Mesendoderm (in vitro differentiated cells): ENCODE measurements around the gene NDUFA13.

ENCODE experiments used
- DNase-seq: peaks from one replicate; pipeline ENCODE4 v3.0.0; 2013
- H2AK5ac ChIP-seq: 2 replicates; pipeline ENCODE4 v1.6.1; 2013; ENCODE audit warnings: low read length, inconsistent platforms
- H2BK120ac ChIP-seq: 2 replicates; pipeline ENCODE4 v1.6.1; 2013; ENCODE audit warnings: low read depth, mild to moderate bottlenecking, low read length, moderate library complexity, mixed read lengths
- H2BK15ac ChIP-seq: replicated peaks from 2 replicates; pipeline ENCODE4 v1.6.1; 2013; ENCODE audit warnings: low read depth, mild to moderate bottlenecking, moderate library complexity
- H2BK5ac ChIP-seq: 2 replicates; pipeline ENCODE4 v1.6.1; 2013; ENCODE audit warnings: low read length, inconsistent platforms
- H3K18ac ChIP-seq: 2 replicates; pipeline ENCODE4 v1.6.1; 2013; ENCODE audit warnings: mild to moderate bottlenecking, low read length, mixed read lengths
- H3K23ac ChIP-seq: one replicate; pipeline ENCODE4 v1.6.1; 2013; ENCODE audit warnings: low read length
- H3K27ac ChIP-seq: 2 replicates; pipeline ENCODE4 v1.5.1; 2013; ENCODE audit warnings: low read depth, mild to moderate bottlenecking, inconsistent platforms, low read length, moderate library complexity
- H3K27me3 ChIP-seq: 2 replicates; pipeline ENCODE4 v1.6.1; 2013; ENCODE audit warnings: low read length, control low read depth, mild to moderate bottlenecking, inconsistent platforms; ENCODE audit not compliant: insufficient read depth, poor library complexity
- H3K36me3 ChIP-seq: 2 replicates; pipeline ENCODE4 v1.6.1; 2013; ENCODE audit warnings: low read length, inconsistent platforms; ENCODE audit not compliant: control insufficient read depth, insufficient read depth
- H3K4ac ChIP-seq: one replicate; pipeline ENCODE4 v1.6.1; 2013; ENCODE audit warnings: low read depth, mild to moderate bottlenecking, low read length, moderate library complexity
- H3K4me1 ChIP-seq: 2 replicates; pipeline ENCODE4 v1.6.1; 2013; ENCODE audit warnings: low read depth, low read length, inconsistent platforms; ENCODE audit not compliant: control insufficient read depth
- H3K4me2 ChIP-seq: 2 replicates; pipeline ENCODE4 v1.6.1; 2013; ENCODE audit warnings: low read length
- H3K4me3 ChIP-seq: 2 replicates; pipeline ENCODE4 v1.5.1; 2013; ENCODE audit warnings: mild to moderate bottlenecking, low read length
- H3K56ac ChIP-seq: one replicate; pipeline ENCODE4 v1.6.1; 2013; ENCODE audit warnings: low read length
- H3K79me1 ChIP-seq: 2 replicates; pipeline ENCODE4 v1.6.1; 2013; ENCODE audit warnings: low read length, inconsistent platforms
- H3K79me2 ChIP-seq: 2 replicates; pipeline ENCODE4 v1.6.1; 2013; ENCODE audit warnings: mild to moderate bottlenecking, low read length; ENCODE audit not compliant: control insufficient read depth, insufficient read depth
- H3K9ac ChIP-seq: 2 replicates; pipeline ENCODE4 v1.6.1; 2013; ENCODE audit warnings: low read length, inconsistent platforms
- H4K5ac ChIP-seq: one replicate; pipeline ENCODE4 v1.6.1; 2013; ENCODE audit warnings: low read length
- H4K8ac ChIP-seq: one replicate; pipeline ENCODE4 v1.6.1; 2013; ENCODE audit warnings: low read depth, mild to moderate bottlenecking, control low read depth, low read length, moderate library complexity
- WGBS: extraction: QIAGEN DNeasy Blood & Tissue Kit; methylation state at CpG from one replicate; pipeline ENCODE4 v1.1.7; 2013; ENCODE audit warnings: low lambda C conversion rate, missing lambda C conversion rate; ENCODE audit not compliant: insufficient coverage; ENCODE audit errors: extremely low coverage; 5-methylcytosine and 5-hydroxymethylcytosine counted together

The NDUFA13 gene

GRCh38 chr19:19506592-19506991 lies 9.4 kb upstream of the NDUFA13 start:
- Histone ChIP-seq H3K79me2 (no peaks in the 10 kb centered on the region), H3K27me3 (no peaks in the 10 kb centered on the region), H3K4me1 (no peaks in the 10 kb centered on the region), H4K5ac (no peak overlapping the region), H3K23ac (no peak overlapping the region), H2BK15ac (no peak overlapping the region), H3K4ac (no peak overlapping the region), H3K79me1 (no peaks in the 10 kb centered on the region), H3K36me3 (peaks cover 19% of the 10 kb centered on the region), H4K8ac (no peak overlapping the region), H3K56ac (no peak overlapping the region), H3K4me3 (no peak overlapping the region), H3K27ac (no peak overlapping the region), H2BK5ac (no peak overlapping the region), H3K18ac (no peak overlapping the region), H2BK120ac (no peak overlapping the region), H3K9ac (no peak overlapping the region), H3K4me2 (no peak overlapping the region), H2AK5ac (no peak overlapping the region)
- no CpG with 5 or more reads among the region's 12 CpGs for WGBS
- DNase-seq = no peak

- Histone ChIP-seq H3K4me1 (no peaks in the 10 kb centered on the region), H3K4ac (no peak overlapping the region), H3K4me2 (no peak overlapping the region), H3K23ac (no peak overlapping the region), H2BK5ac (no peak overlapping the region), H3K36me3 (peaks cover 15% of the 10 kb centered on the region), H3K56ac (no peak overlapping the region), H3K79me1 (no peaks in the 10 kb centered on the region), H3K4me3 (no peak overlapping the region), H2AK5ac (no peak overlapping the region), H3K27me3 (no peaks in the 10 kb centered on the region), H3K79me2 (no peaks in the 10 kb centered on the region), H2BK15ac (no peak overlapping the region), H4K8ac (no peak overlapping the region), H3K27ac (no peak overlapping the region), H2BK120ac (no peak overlapping the region), H4K5ac (no peak overlapping the region), H3K18ac (no peak overlapping the region), H3K9ac (no peak overlapping the region)
- no peak for DNase-seq
- no CpG with 5 or more reads among the region's 8 CpGs for WGBS
These were observed 8.7 kb upstream of the NDUFA13 start for GRCh38 chr19:19507354-19507753.

GRCh38 chr19:19508217-19508616 lies 7.8 kb upstream of the NDUFA13 start:
- Histone ChIP-seq H3K27me3 (no peaks in the 10 kb centered on the region), H2BK5ac (no peak overlapping the region), H3K79me2 (no peaks in the 10 kb centered on the region), H3K36me3 (peaks cover 13% of the 10 kb centered on the region), H2BK15ac (no peak overlapping the region), H3K56ac (no peak overlapping the region), H3K18ac (no peak overlapping the region), H3K4me1 (no peaks in the 10 kb centered on the region), H3K27ac (no peak overlapping the region), H4K5ac (no peak overlapping the region), H4K8ac (no peak overlapping the region), H3K9ac (no peak overlapping the region), H3K23ac (no peak overlapping the region), H3K4me3 (no peak overlapping the region), H2AK5ac (no peak overlapping the region), H3K79me1 (no peaks in the 10 kb centered on the region), H2BK120ac (no peak overlapping the region), H3K4me2 (no peak overlapping the region), H3K4ac (no peak overlapping the region)
- DNase-seq = no peak
- no CpG with 5 or more reads among the region's 11 CpGs for WGBS

GRCh38 chr19:19510432-19510831 lies 5.6 kb upstream of the NDUFA13 start:
- Histone ChIP-seq H4K8ac (no peak overlapping the region), H2BK15ac (no peak overlapping the region), H3K79me2 (no peaks in the 10 kb centered on the region), H2BK5ac (no peak overlapping the region), H3K56ac (no peak overlapping the region), H3K27ac (no peak overlapping the region), H3K4ac (no peak overlapping the region), H3K9ac (no peak overlapping the region), H4K5ac (no peak overlapping the region), H3K27me3 (no peaks in the 10 kb centered on the region), H3K4me3 (no peak overlapping the region), H3K18ac (no peak overlapping the region), H2AK5ac (no peak overlapping the region), H3K79me1 (no peaks in the 10 kb centered on the region), H3K4me2 (no peak overlapping the region), H3K36me3 (peaks cover 6% of the 10 kb centered on the region), H3K4me1 (no peaks in the 10 kb centered on the region), H2BK120ac (no peak overlapping the region), H3K23ac (no peak overlapping the region)
- peak; percentile 65 for DNase-seq
- no CpG with 5 or more reads among the region's 6 CpGs for WGBS

- H2BK15ac ChIP-seq = no peak overlapping the region
- no peaks in the 10 kb centered on the region for H3K36me3 ChIP-seq
- no peak overlapping the region for H3K9ac ChIP-seq
- no peak overlapping the region for H2BK120ac ChIP-seq
- WGBS = no CpG with 5 or more reads among the region's 17 CpGs
- no peak overlapping the region for H2AK5ac ChIP-seq
- no peaks in the 10 kb centered on the region for H3K27me3 ChIP-seq
- H3K23ac ChIP-seq = no peak overlapping the region
- peaks cover 10% of the 10 kb centered on the region for H3K79me2 ChIP-seq
- no peak overlapping the region for H3K18ac ChIP-seq
- H4K8ac ChIP-seq = no peak overlapping the region
- no peaks in the 10 kb centered on the region for H3K4me1 ChIP-seq
- no peak overlapping the region for H3K4me2 ChIP-seq
- H3K4ac ChIP-seq = no peak overlapping the region
- no peaks in the 10 kb centered on the region for H3K79me1 ChIP-seq
- no peak overlapping the region for H3K4me3 ChIP-seq
- no peak overlapping the region for H3K27ac ChIP-seq
- H4K5ac ChIP-seq = no peak overlapping the region
- H2BK5ac ChIP-seq = no peak overlapping the region
- no peak for DNase-seq
- no peak overlapping the region for H3K56ac ChIP-seq
These were observed 2.3 kb upstream of the NDUFA13 start for GRCh38 chr19:19513682-19514081.

- no CpG with 5 or more reads among the region's 46 CpGs for WGBS
- Histone ChIP-seq H2AK5ac (no peak overlapping the region), H3K4me1 (no peaks in the 10 kb centered on the region), H3K36me3 (no peaks in the 10 kb centered on the region), H2BK15ac (no peak overlapping the region), H4K5ac (no peak overlapping the region), H3K9ac (no peak overlapping the region), H3K23ac (no peak overlapping the region), H2BK120ac (no peak overlapping the region), H3K79me2 (peaks cover 13% of the 10 kb centered on the region), H3K18ac (no peak overlapping the region), H3K27me3 (no peaks in the 10 kb centered on the region), H3K4me3 (no peak overlapping the region), H3K27ac (no peak overlapping the region), H4K8ac (no peak overlapping the region), H3K79me1 (peaks cover 3% of the 10 kb centered on the region), H3K4ac (no peak overlapping the region), H2BK5ac (no peak overlapping the region), H3K56ac (no peak overlapping the region), H3K4me2 (no peak overlapping the region)
- DNase-seq = no peak
These were observed 1.8 kb upstream of the NDUFA13 start for GRCh38 chr19:19514215-19514657.
